Neural cell (in vitro differentiated cells): ENCODE data around the gene GOLM1. TPM values are rescaled to one million over a fixed set of nuclear protein-coding genes. Genes with fewer than 3 reads are reported as not detected.

Source experiments
- H2AFZ ChIP-seq: fragments of 200-600, 300-800 bp; sonication (generic), shearing (Covaris generic); 2 replicates; pipeline ENCODE4 v1.6.0; 2014; ENCODE audit warnings: low read depth, mild to moderate bottlenecking, antibody characterized with exemption, low read length, moderate library complexity
- H3F3A ChIP-seq: fragments of 200-600 bp; shearing (Covaris generic); 2 replicates; pipeline ENCODE4 v1.6.1; 2016; ENCODE audit warnings: mild to moderate bottlenecking, moderate library complexity, mixed read lengths, antibody characterized with exemption, low read length; ENCODE audit not compliant: insufficient read depth, poor library complexity, severe bottlenecking
- H3K27ac ChIP-seq: fragments of 200-600, 300-800 bp; sonication (generic), shearing (Covaris generic); 2 replicates; pipeline ENCODE4 v1.5.1; 2014; ENCODE audit warnings: mild to moderate bottlenecking, low read length, moderate library complexity
- H3K27me3 ChIP-seq: fragments of 300-800, 200-600 bp; sonication (generic), shearing (Covaris generic); 2 replicates; pipeline ENCODE4 v1.6.0; 2014; ENCODE audit warnings: mild to moderate bottlenecking, low read depth, low read length, moderate library complexity; ENCODE audit not compliant: insufficient read depth
- H3K36me3 ChIP-seq: fragments of 300-800, 200-600 bp; sonication (generic), shearing (Covaris generic); 2 replicates; pipeline ENCODE4 v1.5.1; 2014; ENCODE audit warnings: mild to moderate bottlenecking, antibody characterized with exemption, low read length, moderate library complexity; ENCODE audit not compliant: insufficient read depth
- H3K4me2 ChIP-seq: fragments of 300-800, 200-600 bp; sonication (generic), shearing (Covaris generic); 2 replicates; pipeline ENCODE4 v1.6.0; 2014; ENCODE audit warnings: mild to moderate bottlenecking, low read length
- H3K4me3 ChIP-seq: fragments of 300-800, 200-600 bp; sonication (generic), shearing (Covaris generic); 2 replicates; pipeline ENCODE4 v1.5.1; 2014; ENCODE audit warnings: mild to moderate bottlenecking, low read length, moderate library complexity
- H3K79me2 ChIP-seq: fragments of 200-600 bp; shearing (Covaris generic); replicated peaks from 2 replicates; pipeline ENCODE4 v1.6.0; 2014; ENCODE audit warnings: mild to moderate bottlenecking, low read length, moderate library complexity; ENCODE audit not compliant: insufficient read depth
- H3K9ac ChIP-seq: fragments of 300-800, 200-600 bp; sonication (generic), shearing (Covaris generic); 2 replicates; pipeline ENCODE4 v1.6.1; 2016; ENCODE audit warnings: mild to moderate bottlenecking, low read length, mixed read lengths
- H3K9me2 ChIP-seq: fragments of 200-600 bp; shearing (Covaris generic); 2 replicates; pipeline ENCODE4 v1.6.1; 2016; ENCODE audit warnings: mild to moderate bottlenecking, low read length, mixed read lengths; ENCODE audit not compliant: insufficient read depth
- H3K9me3 ChIP-seq: fragments of 200-600, 300-800 bp; sonication (generic), shearing (Covaris generic); 2 replicates; pipeline ENCODE4 v1.6.1; 2016; ENCODE audit warnings: mild to moderate bottlenecking, mixed run types, low read length, moderate library complexity, mixed read lengths
- H4K20me1 ChIP-seq: fragments of 200-600 bp; shearing (Covaris generic); 2 replicates; pipeline ENCODE4 v1.6.1; 2016; ENCODE audit warnings: mild to moderate bottlenecking, mixed run types; ENCODE audit not compliant: insufficient read depth
- EP300 ChIP-seq: fragments of 450-650 bp; conservative IDR thresholded peaks from 2 replicates; pipeline ENCODE4 v1.6.1; 2014; ENCODE audit warnings: antibody characterized with exemption, mild to moderate bottlenecking, moderate library complexity; ENCODE audit not compliant: poor library complexity, severe bottlenecking
- EZH2 ChIP-seq: fragments of 200-600, 300-800 bp; shearing (Covaris generic), sonication (generic); IDR thresholded peaks from 2 replicates; pipeline ENCODE4 v1.6.1; 2014; ENCODE audit warnings: antibody characterized with exemption, low read length, borderline replicate concordance, mild to moderate bottlenecking; ENCODE audit not compliant: insufficient read depth, poor library complexity, severe bottlenecking
- MXI1 ChIP-seq: fragments of 450-650 bp; conservative IDR thresholded peaks from 2 replicates; pipeline ENCODE4 v1.6.1; 2014; ENCODE audit warnings: antibody characterized with exemption, mild to moderate bottlenecking; ENCODE audit not compliant: poor library complexity, severe bottlenecking
- POLR2AphosphoS5 ChIP-seq: IDR thresholded peaks from 2 replicates; pipeline ENCODE4 v1.6.1; 2012
- RAD21 ChIP-seq: fragments of 450-650 bp; conservative IDR thresholded peaks from 2 replicates; pipeline ENCODE4 v1.6.1; 2014; ENCODE audit warnings: antibody characterized with exemption, mild to moderate bottlenecking, moderate library complexity
- SMC3 ChIP-seq: fragments of 450-650 bp; conservative IDR thresholded peaks from 2 replicates; pipeline ENCODE4 v1.6.1; 2014; ENCODE audit warnings: antibody characterized with exemption, mild to moderate bottlenecking, moderate library complexity; ENCODE audit not compliant: poor library complexity
- TAF1 ChIP-seq: IDR thresholded peaks from 2 replicates; pipeline ENCODE4 v1.6.1; 2012; ENCODE audit warnings: low read depth
- polyA plus RNA-seq: library from polyadenylated mRNA; depleted of rRNA; stranded (reverse); fragments of >200 nt; gene quantifications from 2 replicates; pipeline ENCODE4 v1.2.3, GENCODE V29; 2014
- TF ChIP-seq, protein P1 (sequence below): fragments of 450-650 bp; IDR thresholded peaks from 2 replicates; pipeline ENCODE4 v1.5.1; 2014; ENCODE audit warnings: antibody characterized with exemption, mild to moderate bottlenecking, moderate library complexity; ENCODE audit not compliant: poor library complexity, severe bottlenecking
- TF ChIP-seq, protein P2 (sequence below): IDR thresholded peaks from 2 replicates; pipeline ENCODE4 v1.6.1; 2012; ENCODE audit warnings: borderline replicate concordance

Gene GOLM1
- polyA plus RNA-seq, 1 donor from 2014 or later, result 77.4 TPM

GRCh38 chr9:86077276-86077675 is 22.1 kb downstream of the GOLM1 start:
- no peak overlapping the region for H3K4me2 ChIP-seq
- no peaks in the 10 kb centered on the region for H3K9me3 ChIP-seq
- no peaks in the 10 kb centered on the region for H3K36me3 ChIP-seq
- H3K4me3 ChIP-seq, result no peak overlapping the region
- no peaks in the 10 kb centered on the region for H3K27me3 ChIP-seq
- H3F3A ChIP-seq, result no peaks in the 10 kb centered on the region
- no peak overlapping the region for H3K9ac ChIP-seq
- H2AFZ ChIP-seq, result no peak overlapping the region
- no peaks in the 10 kb centered on the region for H3K79me2 ChIP-seq
- H3K27ac ChIP-seq, result no peak overlapping the region
- H3K9me2 ChIP-seq, result no peaks in the 10 kb centered on the region
- TF ChIP-seq POLR2AphosphoS5 (no peak), EZH2 (no peak), SMC3 (no peak), RAD21 (no peak), EP300 (no peak), TAF1 (no peak), MXI1 (no peak)
- TF ChIP-seq, protein P1, sequence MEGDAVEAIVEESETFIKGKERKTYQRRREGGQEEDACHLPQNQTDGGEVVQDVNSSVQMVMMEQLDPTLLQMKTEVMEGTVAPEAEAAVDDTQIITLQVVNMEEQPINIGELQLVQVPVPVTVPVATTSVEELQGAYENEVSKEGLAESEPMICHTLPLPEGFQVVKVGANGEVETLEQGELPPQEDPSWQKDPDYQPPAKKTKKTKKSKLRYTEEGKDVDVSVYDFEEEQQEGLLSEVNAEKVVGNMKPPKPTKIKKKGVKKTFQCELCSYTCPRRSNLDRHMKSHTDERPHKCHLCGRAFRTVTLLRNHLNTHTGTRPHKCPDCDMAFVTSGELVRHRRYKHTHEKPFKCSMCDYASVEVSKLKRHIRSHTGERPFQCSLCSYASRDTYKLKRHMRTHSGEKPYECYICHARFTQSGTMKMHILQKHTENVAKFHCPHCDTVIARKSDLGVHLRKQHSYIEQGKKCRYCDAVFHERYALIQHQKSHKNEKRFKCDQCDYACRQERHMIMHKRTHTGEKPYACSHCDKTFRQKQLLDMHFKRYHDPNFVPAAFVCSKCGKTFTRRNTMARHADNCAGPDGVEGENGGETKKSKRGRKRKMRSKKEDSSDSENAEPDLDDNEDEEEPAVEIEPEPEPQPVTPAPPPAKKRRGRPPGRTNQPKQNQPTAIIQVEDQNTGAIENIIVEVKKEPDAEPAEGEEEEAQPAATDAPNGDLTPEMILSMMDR, result no peak
- TF ChIP-seq, protein P2, sequence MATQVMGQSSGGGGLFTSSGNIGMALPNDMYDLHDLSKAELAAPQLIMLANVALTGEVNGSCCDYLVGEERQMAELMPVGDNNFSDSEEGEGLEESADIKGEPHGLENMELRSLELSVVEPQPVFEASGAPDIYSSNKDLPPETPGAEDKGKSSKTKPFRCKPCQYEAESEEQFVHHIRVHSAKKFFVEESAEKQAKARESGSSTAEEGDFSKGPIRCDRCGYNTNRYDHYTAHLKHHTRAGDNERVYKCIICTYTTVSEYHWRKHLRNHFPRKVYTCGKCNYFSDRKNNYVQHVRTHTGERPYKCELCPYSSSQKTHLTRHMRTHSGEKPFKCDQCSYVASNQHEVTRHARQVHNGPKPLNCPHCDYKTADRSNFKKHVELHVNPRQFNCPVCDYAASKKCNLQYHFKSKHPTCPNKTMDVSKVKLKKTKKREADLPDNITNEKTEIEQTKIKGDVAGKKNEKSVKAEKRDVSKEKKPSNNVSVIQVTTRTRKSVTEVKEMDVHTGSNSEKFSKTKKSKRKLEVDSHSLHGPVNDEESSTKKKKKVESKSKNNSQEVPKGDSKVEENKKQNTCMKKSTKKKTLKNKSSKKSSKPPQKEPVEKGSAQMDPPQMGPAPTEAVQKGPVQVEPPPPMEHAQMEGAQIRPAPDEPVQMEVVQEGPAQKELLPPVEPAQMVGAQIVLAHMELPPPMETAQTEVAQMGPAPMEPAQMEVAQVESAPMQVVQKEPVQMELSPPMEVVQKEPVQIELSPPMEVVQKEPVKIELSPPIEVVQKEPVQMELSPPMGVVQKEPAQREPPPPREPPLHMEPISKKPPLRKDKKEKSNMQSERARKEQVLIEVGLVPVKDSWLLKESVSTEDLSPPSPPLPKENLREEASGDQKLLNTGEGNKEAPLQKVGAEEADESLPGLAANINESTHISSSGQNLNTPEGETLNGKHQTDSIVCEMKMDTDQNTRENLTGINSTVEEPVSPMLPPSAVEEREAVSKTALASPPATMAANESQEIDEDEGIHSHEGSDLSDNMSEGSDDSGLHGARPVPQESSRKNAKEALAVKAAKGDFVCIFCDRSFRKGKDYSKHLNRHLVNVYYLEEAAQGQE, result no peak
- no peaks in the 10 kb centered on the region for H4K20me1 ChIP-seq

GRCh38 chr9:86075132-86076109 is 23.9 kb downstream of the GOLM1 start:
- TF ChIP-seq EZH2 (no peak), SMC3 (no peak), TAF1 (no peak), POLR2AphosphoS5 (no peak), RAD21 (no peak), EP300 (no peak), MXI1 (no peak)
- TF ChIP-seq, protein P1, result no peak
- TF ChIP-seq, protein P2, result no peak
- Histone ChIP-seq H3K27ac (no peak overlapping the region), H3K9ac (no peak overlapping the region), H3K4me3 (no peak overlapping the region), H3K9me3 (no peaks in the 10 kb centered on the region), H3F3A (no peaks in the 10 kb centered on the region), H2AFZ (no peak overlapping the region), H3K4me2 (no peak overlapping the region), H3K9me2 (no peaks in the 10 kb centered on the region), H3K36me3 (no peaks in the 10 kb centered on the region), H3K79me2 (no peaks in the 10 kb centered on the region), H4K20me1 (no peaks in the 10 kb centered on the region), H3K27me3 (no peaks in the 10 kb centered on the region)
